ENCODE data around the gene ASPSCR1. TPM values are rescaled to one million over a fixed set of nuclear protein-coding genes. Genes with fewer than 3 reads are reported as not detected.

Gene ASPSCR1
- total RNA-seq, 1 donor from 2014 or later, result 55.5 TPM

GRCh38 chr17:82046903-82047302 is 69.5 kb downstream of the ASPSCR1 start:
- no peaks in the 10 kb centered on the region for H3K27me3 Mint-ChIP-seq
- peak overlapping the region; percentile 37 for H3K4me3 Mint-ChIP-seq (ENCODE audit: low read depth)
- no peak overlapping the region for H3K27ac Mint-ChIP-seq
- no peaks in the 10 kb centered on the region for H3K9me3 Mint-ChIP-seq (ENCODE audit: low read depth)
- DNase-seq (ENCODE audit: low spot score, unreplicated experiment), result no peak
- peaks cover 10% of the 10 kb centered on the region for H3K36me3 Mint-ChIP-seq (ENCODE audit: insufficient read depth)
- peaks cover 6% of the 10 kb centered on the region for H3K4me1 Mint-ChIP-seq (ENCODE audit: low read depth)
- no peak for TF ChIP-seq CTCF (IDR thresholded peaks at IDR 0.05; ENCODE audit: unreplicated experiment)

GRCh38 chr17:82047379-82047778 is 70.0 kb downstream of the ASPSCR1 start:
- H3K27ac Mint-ChIP-seq, result no peak overlapping the region

GRCh38 chr17:82047914-82048570 is 70.6 kb downstream of the ASPSCR1 start:
- no peak overlapping the region for H3K4me3 Mint-ChIP-seq (ENCODE audit: low read depth)

More at GRCh38 chr17:82047379-82047778, 70.0 kb downstream of the ASPSCR1 start:
- DNase-seq (ENCODE audit: low spot score, unreplicated experiment), result no peak
- H3K9me3 Mint-ChIP-seq (ENCODE audit: low read depth), result no peaks in the 10 kb centered on the region
- H3K36me3 Mint-ChIP-seq (ENCODE audit: insufficient read depth), result peaks cover 10% of the 10 kb centered on the region
- no peak for TF ChIP-seq CTCF (IDR thresholded peaks at IDR 0.05; ENCODE audit: unreplicated experiment)
- H3K27me3 Mint-ChIP-seq, result no peaks in the 10 kb centered on the region
- no peak overlapping the region for H3K4me3 Mint-ChIP-seq (ENCODE audit: low read depth)
- H3K4me1 Mint-ChIP-seq (ENCODE audit: low read depth), result peaks cover 6% of the 10 kb centered on the region

GRCh38 chr17:82048571-82048971 is 71.1 kb downstream of the ASPSCR1 start:
- H3K36me3 Mint-ChIP-seq (ENCODE audit: insufficient read depth), result peaks cover 10% of the 10 kb centered on the region
- H3K9me3 Mint-ChIP-seq (ENCODE audit: low read depth), result no peaks in the 10 kb centered on the region
- no peak for DNase-seq (ENCODE audit: low spot score, unreplicated experiment)
- TF ChIP-seq CTCF (IDR thresholded peaks at IDR 0.05; ENCODE audit: unreplicated experiment), result no peak
- H3K27ac Mint-ChIP-seq, result no peak overlapping the region
- H3K4me1 Mint-ChIP-seq (ENCODE audit: low read depth), result peaks cover 9% of the 10 kb centered on the region
- peak overlapping the region; percentile 31 for H3K4me3 Mint-ChIP-seq (ENCODE audit: low read depth)
- H3K27me3 Mint-ChIP-seq, result no peaks in the 10 kb centered on the region

More at GRCh38 chr17:82047914-82048570, 70.6 kb downstream of the ASPSCR1 start:
- H3K27me3 Mint-ChIP-seq, result no peaks in the 10 kb centered on the region
- TF ChIP-seq CTCF (IDR thresholded peaks at IDR 0.05; ENCODE audit: unreplicated experiment), result no peak
- no peak for DNase-seq (ENCODE audit: low spot score, unreplicated experiment)
- H3K9me3 Mint-ChIP-seq (ENCODE audit: low read depth), result no peaks in the 10 kb centered on the region
- peaks cover 7% of the 10 kb centered on the region for H3K4me1 Mint-ChIP-seq (ENCODE audit: low read depth)
- peaks cover 10% of the 10 kb centered on the region for H3K36me3 Mint-ChIP-seq (ENCODE audit: insufficient read depth)
- no peak overlapping the region for H3K27ac Mint-ChIP-seq

GRCh38 chr17:82049106-82049505 is 71.7 kb downstream of the ASPSCR1 start:
- Mint-ChIP-seq H3K27ac (no peak overlapping the region), H3K36me3 (ENCODE audit: insufficient read depth) (peaks cover 10% of the 10 kb centered on the region), H3K27me3 (no peaks in the 10 kb centered on the region), H3K9me3 (ENCODE audit: low read depth) (no peaks in the 10 kb centered on the region), H3K4me1 (ENCODE audit: low read depth) (peaks cover 9% of the 10 kb centered on the region), H3K4me3 (ENCODE audit: low read depth) (no peak overlapping the region)
- no peak for DNase-seq (ENCODE audit: low spot score, unreplicated experiment)
- TF ChIP-seq CTCF (IDR thresholded peaks at IDR 0.05; ENCODE audit: unreplicated experiment), result no peak

Measured in progenitor cell of endocrine pancreas (in vitro differentiated cells).